H1 (cell line): ENCODE measurements around the gene GAS7. TPM values are rescaled to one million over a fixed set of nuclear protein-coding genes. Genes with fewer than 3 reads are reported as not detected.

Experiments used
- CTCF ChIA-PET: fragments of 300-600 bp; sonication (Branson Sonifier 250); formaldehyde crosslinking; loops from one replicate; lab custom pipeline; 2021; ENCODE audit not compliant: partially characterized antibody; lab: Charles Lee
- POLR2A ChIA-PET: fragments of 300-600 bp; sonication (Branson Sonifier 250); formaldehyde crosslinking; loops from one replicate; lab custom pipeline; 2021; ENCODE audit warnings: inconsistent platforms; ENCODE audit not compliant: partially characterized antibody; lab: Charles Lee
- DNase-seq, 2 experiments: peaks; one replicate each; pipeline versions ENCODE4 v3.0.0 to v3.0.0-alpha.2; 2010 to 2022; ENCODE audit warnings: low spot score in 2 of 2, low read depth in 1 of 2, mixed read lengths in 1 of 2
- FAIRE-seq: peaks from 2 replicates; lab custom pipeline; 2011; peaks lifted over from hg19 to GRCh38; lab: Jason Lieb, UNC
- H2AFZ ChIP-seq: 2 replicates; pipeline ENCODE4 v1.8.1; 2012; ENCODE audit warnings: low read length, inconsistent platforms
- H2AK5ac ChIP-seq: 2 replicates; pipeline ENCODE4 v1.6.1; 2013; ENCODE audit warnings: low read depth, low read length
- H2BK120ac ChIP-seq: replicated peaks from 2 replicates; pipeline ENCODE3; 2013; ENCODE audit warnings: low read depth, low read length, inconsistent platforms
- H2BK12ac ChIP-seq: 2 replicates; pipeline ENCODE4 v1.6.1; 2013; ENCODE audit warnings: low read depth, low read length
- H2BK15ac ChIP-seq: 2 replicates; pipeline ENCODE4 v1.6.1; 2013; ENCODE audit warnings: low read length
- H2BK20ac ChIP-seq: 2 replicates; pipeline ENCODE4 v1.6.1; 2013; ENCODE audit warnings: low read length
- H2BK5ac ChIP-seq: 2 replicates; pipeline ENCODE4 v1.6.1; 2013; ENCODE audit warnings: low read depth, low read length
- H3K14ac ChIP-seq: 2 replicates; pipeline ENCODE4 v1.6.1; 2013; ENCODE audit warnings: inconsistent platforms; ENCODE audit not compliant: insufficient read length
- H3K18ac ChIP-seq: 2 replicates; pipeline ENCODE4 v1.6.1; 2013; ENCODE audit warnings: low read length; ENCODE audit errors: extremely low read depth
- H3K23ac ChIP-seq: 2 replicates; pipeline ENCODE4 v1.6.1; 2013; ENCODE audit warnings: inconsistent platforms; ENCODE audit not compliant: insufficient read length
- H3K23me2 ChIP-seq: 2 replicates; pipeline ENCODE4 v1.6.1; 2013; ENCODE audit warnings: low read depth, low read length
- H3K27ac ChIP-seq: 2 replicates; pipeline ENCODE4 v1.6.1; 2011; ENCODE audit warnings: low read depth, low read length, inconsistent platforms
- H3K27me3 ChIP-seq, 4 experiments: replicated peaks in 1 of 4; 1 replicate in 1 of 4; 2 replicates in 3 of 4; pipeline versions ENCODE4 v1.6.1 to v1.8.1; 2011 to 2013; ENCODE audit warnings: low read length in 3 of 4, mild to moderate bottlenecking in 3 of 4, inconsistent platforms in 2 of 4, mixed read lengths in 2 of 4, moderate library complexity in 1 of 4; ENCODE audit not compliant: control insufficient read depth in 3 of 4, insufficient read depth in 3 of 4; ENCODE audit errors: extremely low read depth in 1 of 4
- H3K36me3 ChIP-seq, 4 experiments: 2 replicates each; pipeline versions ENCODE4 v1.6.1 to v1.8.1; 2011 to 2013; ENCODE audit warnings: mild to moderate bottlenecking in 4 of 4, low read length in 3 of 4, moderate library complexity in 2 of 4, control low read depth in 1 of 4, inconsistent platforms in 1 of 4; ENCODE audit not compliant: insufficient read depth in 4 of 4, control insufficient read depth in 2 of 4
- H3K4ac ChIP-seq: replicated peaks from 2 replicates; pipeline ENCODE3; 2013; ENCODE audit warnings: low read length, low read depth, mixed read lengths, inconsistent platforms; ENCODE audit not compliant: insufficient read length
- H3K4me1 ChIP-seq, 4 experiments: replicated peaks in 1 of 4; 1 replicate in 1 of 4; 2 replicates in 3 of 4; pipeline versions ENCODE4 v1.6.1 to v1.8.1; 2011 to 2013; ENCODE audit warnings: low read length in 3 of 4, inconsistent platforms in 2 of 4, mixed read lengths in 1 of 4; ENCODE audit not compliant: insufficient read depth in 4 of 4, control insufficient read depth in 3 of 4
- H3K4me2 ChIP-seq, 2 experiments: 2 replicates each; pipeline versions ENCODE4 v1.6.1 to v1.8.1; 2011 to 2013; ENCODE audit warnings: low read depth in 2 of 2, low read length in 2 of 2, control low read depth in 1 of 2, inconsistent platforms in 1 of 2, mild to moderate bottlenecking in 1 of 2; ENCODE audit not compliant: insufficient read depth in 1 of 2
- H3K4me3 ChIP-seq, 4 experiments: fragments of 200-600, 300-600 bp in 1 of 4; sonication (generic), shearing (Covaris generic), sonication (Bioruptor Twin) in 1 of 4; 2 replicates each; pipeline versions ENCODE4 v1.5.1 to v1.8.1; 2011 to 2016; ENCODE audit warnings: low read length in 4 of 4, low read depth in 3 of 4, control low read depth in 2 of 4, inconsistent platforms in 2 of 4, mild to moderate bottlenecking in 2 of 4, mixed read lengths in 1 of 4, moderate library complexity in 1 of 4; ENCODE audit not compliant: insufficient read depth in 2 of 4; ENCODE audit errors: extremely low read depth in 1 of 4
- H3K56ac ChIP-seq: replicated peaks from 2 replicates; pipeline ENCODE3; 2013; ENCODE audit warnings: low read depth, mild to moderate bottlenecking, mixed read lengths, low read length, inconsistent platforms; ENCODE audit not compliant: insufficient read length
- H3K79me1 ChIP-seq: 2 replicates; pipeline ENCODE4 v1.6.1; 2013; ENCODE audit warnings: low read depth, low read length, control low read depth
- H3K79me2 ChIP-seq, 2 experiments: 2 replicates each; pipeline versions ENCODE4 v1.6.1 to v1.8.1; 2012 to 2013; ENCODE audit warnings: low read length in 2 of 2, mild to moderate bottlenecking in 2 of 2, inconsistent platforms in 1 of 2; ENCODE audit not compliant: insufficient read depth in 2 of 2, control insufficient read depth in 1 of 2
- H3K9ac ChIP-seq, 4 experiments: replicated peaks in 1 of 4; 1 replicate in 1 of 4; 2 replicates in 3 of 4; pipeline versions ENCODE4 v1.6.1 to v1.8.1; 2011 to 2013; ENCODE audit warnings: low read depth in 3 of 4, low read length in 3 of 4, control low read depth in 2 of 4, mild to moderate bottlenecking in 2 of 4, moderate library complexity in 2 of 4, inconsistent platforms in 1 of 4; ENCODE audit errors: extremely low read depth in 1 of 4
- H3K9me3 ChIP-seq, 2 experiments: 2 replicates each; pipeline versions ENCODE4 v1.6.1 to v1.8.1; 2012 to 2013; ENCODE audit warnings: mild to moderate bottlenecking in 2 of 2, moderate library complexity in 2 of 2, control low read depth in 1 of 2, inconsistent platforms in 1 of 2, low read depth in 1 of 2, low read length in 1 of 2, mixed read lengths in 1 of 2; ENCODE audit not compliant: insufficient read depth in 2 of 2
- H4K20me1 ChIP-seq, 2 experiments: replicated peaks in 1 of 2; 2 replicates each; pipeline versions ENCODE3 to v1.8.1; 2011 to 2013; ENCODE audit warnings: inconsistent platforms in 2 of 2, low read length in 2 of 2, mild to moderate bottlenecking in 1 of 2; ENCODE audit not compliant: insufficient read depth in 2 of 2, control insufficient read depth in 1 of 2
- H4K5ac ChIP-seq: 2 replicates; pipeline ENCODE4 v1.6.1; 2013; ENCODE audit warnings: low read length, low read depth, mixed read lengths, inconsistent platforms; ENCODE audit not compliant: insufficient read length
- H4K8ac ChIP-seq: 2 replicates; pipeline ENCODE4 v1.8.0; 2013; ENCODE audit warnings: mild to moderate bottlenecking, moderate library complexity, low read length, inconsistent platforms; ENCODE audit not compliant: insufficient read depth; ENCODE audit errors: extremely low read depth
- H4K91ac ChIP-seq: replicated peaks from 2 replicates; pipeline ENCODE3; 2013; ENCODE audit warnings: low read length, mixed read lengths, inconsistent platforms; ENCODE audit not compliant: insufficient read length
- CBX8 ChIP-seq: fragments of 300-800, 300-1000 bp; sonication (generic); IDR thresholded peaks from 2 replicates; pipeline ENCODE4 v1.7.1; 2016; ENCODE audit warnings: low read depth, low read length, borderline replicate concordance
- CEBPB ChIP-seq: IDR thresholded peaks from 2 replicates; pipeline ENCODE4 v1.6.1; 2012; ENCODE audit warnings: low read depth, low read length
- E2F6 ChIP-seq: IDR thresholded peaks from 2 replicates; pipeline ENCODE4 v1.6.1; 2012; ENCODE audit warnings: inconsistent platforms
- GABPA ChIP-seq: IDR thresholded peaks from 2 replicates; pipeline ENCODE4 v1.6.1; 2011; ENCODE audit warnings: mild to moderate bottlenecking, low read length, moderate library complexity, borderline replicate concordance; ENCODE audit not compliant: insufficient read depth
- JUND ChIP-seq: IDR thresholded peaks from 2 replicates; pipeline ENCODE4 v1.6.1; 2011; ENCODE audit warnings: mild to moderate bottlenecking, improper control_type of control experiment, low read length
- KDM4A ChIP-seq: IDR thresholded peaks from one replicate; pipeline ENCODE4 v1.7.1; 2012; ENCODE audit warnings: low read depth, mild to moderate bottlenecking, moderate library complexity, low read length, inconsistent platforms; ENCODE audit not compliant: severe bottlenecking
- RNF2 ChIP-seq: fragments of 200-900, 300-1000 bp; sonication (generic); IDR thresholded peaks from 2 replicates; pipeline ENCODE4 v1.7.1; 2016; ENCODE audit warnings: borderline replicate concordance, low read depth, mild to moderate bottlenecking, antibody characterized with exemption, low read length; ENCODE audit not compliant: poor library complexity, severe bottlenecking; ENCODE audit errors: missing control alignments
- SAP30 ChIP-seq: fragments of 300-600 bp; sonication (generic); IDR thresholded peaks from 2 replicates; pipeline ENCODE4 v1.7.1; 2012; ENCODE audit warnings: low read length, moderate library complexity, mild to moderate bottlenecking, inconsistent platforms; ENCODE audit not compliant: insufficient read depth, insufficient replicate concordance
- SIX5 ChIP-seq: IDR thresholded peaks from 2 replicates; pipeline ENCODE4 v1.6.1; 2011; ENCODE audit warnings: mild to moderate bottlenecking, low read depth, low read length
- SP2 ChIP-seq: IDR thresholded peaks from 2 replicates; pipeline ENCODE4 v1.6.1; 2012; ENCODE audit warnings: mild to moderate bottlenecking, low read length, inconsistent platforms
- TAF1 ChIP-seq: IDR thresholded peaks from 2 replicates; pipeline ENCODE4 v1.6.1; 2011; ENCODE audit warnings: mild to moderate bottlenecking, low read depth, low read length
- TAF7 ChIP-seq: optimal IDR thresholded peaks from 2 replicates; pipeline ENCODE3; 2011; ENCODE audit warnings: low read depth, mild to moderate bottlenecking, inconsistent platforms, low read length, moderate library complexity, borderline replicate concordance
- TEAD4 ChIP-seq: IDR thresholded peaks from 2 replicates; pipeline ENCODE4 v1.6.1; 2012; ENCODE audit warnings: low read depth, low read length, inconsistent platforms, mixed read lengths
- WGBS, 2 experiments: shearing (Covaris generic) in 1 of 2; methylation state at CpG; one replicate each; pipeline versions ENCODE4 v1.1.6 to v1.1.7; 2013 to 2015; ENCODE audit warnings: low lambda C conversion rate in 2 of 2, mixed read lengths in 2 of 2, inconsistent platforms in 1 of 2, low coverage in 1 of 2, missing lambda C conversion rate in 1 of 2; ENCODE audit not compliant: insufficient replicate concordance in 2 of 2, insufficient coverage in 1 of 2, insufficient read length in 1 of 2; ENCODE audit errors: extremely low coverage in 1 of 2, missing lambda C conversion rate in 1 of 2; 5-methylcytosine and 5-hydroxymethylcytosine counted together
- polyA plus RNA-seq, 7 experiments: library from polyadenylated mRNA; depleted of rRNA in 3 of 7; stranded (reverse) in 5 of 7; unstranded in 2 of 7; fragments of >200 nt in 5 of 7; fragments of 200-250 nt in 2 of 7; gene quantifications; 1 replicate in 5 of 7; 2 replicates in 1 of 7; 4 replicates in 1 of 7; pipeline versions ENCODE4 v1.2.1 to v1.2.3, GENCODE V29; 2011 to 2013; ENCODE audit warnings: missing spikeins in 2 of 7, mixed read lengths in 2 of 7
- total RNA-seq: library from RNA; stranded (reverse); fragmentation: NEBNext Ultra II Directional; extraction: Animal tissue kit (Norgen Biotek cat#: 25700); gene quantifications from 2 replicates; pipeline ENCODE4 v1.2.1, GENCODE V29; 2021

GAS7 gene
- total and polyA plus RNA-seq, 2 of the 8 experiments (the other 6 are each of a cell fraction or from before 2014, with no cell fraction given) = 5.0 to 14.5 TPM

- H3K27me3 ChIP-seq = no peaks in the 10 kb centered on the region
- no peak for DNase-seq
- TF ChIP-seq KDM4A (no peak), TAF1 (no peak), CBX8 (no peak), SP2 (no peak), E2F6 (no peak), TEAD4 (no peak), RNF2 (no peak), JUND (no peak), GABPA (no peak), CEBPB (no peak), SIX5 (no peak), SAP30 (no peak), TAF7 (no peak)
Measured at GRCh38 chr17:10059684-10060211, 138.7 kb downstream of the GAS7 start.

More at GRCh38 chr17:10059684-10060211, 138.7 kb downstream of the GAS7 start:
- Histone ChIP-seq H3K79me2 (no peaks in the 10 kb centered on the region), H2BK15ac (no peak overlapping the region), H3K23ac (no peak overlapping the region), H3K36me3 (no peaks in the 10 kb centered on the region), H2AFZ (no peak overlapping the region), H4K8ac (no peak overlapping the region), H4K91ac (no peak overlapping the region), H2BK120ac (no peak overlapping the region), H2BK5ac (no peak overlapping the region), H2BK20ac (no peak overlapping the region), H2AK5ac (no peak overlapping the region), H4K5ac (no peak overlapping the region), H3K4me3 (no peak overlapping the region; a peak in 1 of 8 replicates), H3K23me2 (no peaks in the 10 kb centered on the region; the same call in 1 of the 2 replicates), H3K4me2 (no peak overlapping the region), H3K9me3 (peaks cover 0 to 10% of the 10 kb centered on the region in 2 experiments; a peak in 1 of 4 replicates), H3K56ac (no peak overlapping the region), H3K4me1 (peaks cover 0 to 5% (median 3%) of the 10 kb centered on the region in 4 experiments; a peak in 5 of 7 replicates), H3K79me1 (no peaks in the 10 kb centered on the region), H3K14ac (no peak overlapping the region), H2BK12ac (no peak overlapping the region), H3K4ac (no peak overlapping the region), H3K9ac (no peak overlapping the region), H4K20me1 (no peaks in the 10 kb centered on the region), H3K18ac (no peak overlapping the region), H3K27ac (no peak overlapping the region)
- 86% methylated on average over 11 of the region's 11 CpGs; no CpG with 5 or more reads in 1 of the 2 experiments for WGBS, 2 experiments
- CTCF ChIA-PET = no interaction called here
- no peak for FAIRE-seq
- POLR2A ChIA-PET = no interaction called here
